SK-MEL-5 (cell line): Measurements from ENCODE around the gene SHISA7. TPM values are rescaled to one million over a fixed set of nuclear protein-coding genes. Genes with fewer than 3 reads are reported as not detected.
"Not testable (repeated sequence)": the region's sequence is repeated elsewhere in the genome, so short reads cannot be mapped to it uniquely, and the experiment has no call there.

Experiments used
- DNase-seq: peaks from one replicate; pipeline ENCODE4 v3.0.0-alpha.2; 2016; ENCODE audit warnings: low read depth, low spot score
- in situ Hi-C: cut with HindIII; loops from 2 replicates; pipeline ENCODE4 v1.10.0; 2016; ENCODE audit warnings: low sequenced_read_pairs, high pct_unique_total_duplicates, low pct_unique_long_range_greater_than_20kb
- total RNA-seq: library from RNA; depleted of rRNA; stranded (reverse); fragments of >200 nt; shearing (Covaris generic); gene quantifications from 2 replicates; pipeline ENCODE4 v1.2.3, GENCODE V29; 2014

SHISA7 gene
- total RNA-seq, 1 experiment from 2014 or later: not detected

DNA sequence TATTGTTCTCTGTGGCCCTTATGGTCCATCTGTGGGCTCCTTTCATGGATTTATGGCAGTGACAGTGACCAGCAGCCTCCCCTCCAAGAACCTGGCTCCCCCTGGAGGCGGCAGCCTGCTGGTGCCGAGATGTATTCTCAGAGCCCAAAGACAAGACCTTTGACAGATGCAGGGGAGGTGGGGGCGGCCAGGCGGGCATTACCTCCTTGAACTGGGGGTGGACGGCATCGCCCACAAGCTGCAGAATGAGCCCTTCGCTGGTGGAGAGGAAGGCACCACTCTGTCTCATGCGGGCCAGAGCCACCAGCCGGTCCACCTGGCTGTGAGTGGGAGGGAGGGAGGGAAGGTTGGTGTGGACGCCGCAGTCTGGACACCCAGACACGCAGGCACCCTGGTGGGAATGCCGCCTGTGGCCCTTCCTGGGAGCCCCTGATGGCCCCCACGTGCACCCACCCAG, 11.7 kb upstream of the SHISA7 start:
- peak; percentile 72 for DNase-seq
- in situ Hi-C loops: no loop called here

DNA sequence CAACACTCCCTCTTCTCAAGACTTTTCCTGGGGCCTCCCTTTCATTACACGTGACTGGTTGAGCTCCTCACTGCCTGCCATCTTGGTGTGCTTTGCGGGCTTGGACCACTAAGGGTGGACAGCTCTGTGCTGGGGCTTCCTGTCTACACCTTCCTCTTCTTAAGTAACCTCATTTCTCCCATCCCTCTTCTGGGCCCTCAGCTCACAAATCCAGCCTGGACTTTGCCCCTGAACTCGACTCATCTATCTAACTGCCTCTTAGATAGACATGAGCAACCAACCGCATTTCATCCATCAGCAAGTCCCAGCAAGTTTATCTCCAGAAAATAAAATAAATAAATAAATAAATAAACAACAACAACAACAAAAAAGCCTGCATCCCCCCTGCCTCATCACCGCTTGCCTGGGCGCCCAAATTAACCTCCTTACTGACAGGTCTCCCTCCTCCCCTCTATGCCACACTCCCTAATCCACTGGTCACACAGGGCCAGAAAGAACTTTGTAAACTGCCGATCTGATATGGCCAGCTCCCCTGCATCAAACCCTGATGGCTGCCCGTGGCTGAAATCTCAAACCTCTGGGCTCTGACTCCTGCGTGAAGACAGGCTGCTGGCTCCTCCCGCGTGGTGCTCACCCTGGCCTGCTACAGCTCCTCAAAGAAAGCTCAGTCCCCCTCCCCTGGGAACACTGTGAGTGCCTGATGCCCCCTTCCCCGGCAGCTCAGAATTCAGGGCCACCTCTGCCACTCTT, 10.6 kb upstream of the SHISA7 start:
- no peak for DNase-seq
- in situ Hi-C loops: no loop called here

GRCh38 chr19:55452749-55453346, 9.7 kb upstream of the SHISA7 start:
- in situ Hi-C loops: no loop called here
- peak; percentile 69 for DNase-seq

DNA sequence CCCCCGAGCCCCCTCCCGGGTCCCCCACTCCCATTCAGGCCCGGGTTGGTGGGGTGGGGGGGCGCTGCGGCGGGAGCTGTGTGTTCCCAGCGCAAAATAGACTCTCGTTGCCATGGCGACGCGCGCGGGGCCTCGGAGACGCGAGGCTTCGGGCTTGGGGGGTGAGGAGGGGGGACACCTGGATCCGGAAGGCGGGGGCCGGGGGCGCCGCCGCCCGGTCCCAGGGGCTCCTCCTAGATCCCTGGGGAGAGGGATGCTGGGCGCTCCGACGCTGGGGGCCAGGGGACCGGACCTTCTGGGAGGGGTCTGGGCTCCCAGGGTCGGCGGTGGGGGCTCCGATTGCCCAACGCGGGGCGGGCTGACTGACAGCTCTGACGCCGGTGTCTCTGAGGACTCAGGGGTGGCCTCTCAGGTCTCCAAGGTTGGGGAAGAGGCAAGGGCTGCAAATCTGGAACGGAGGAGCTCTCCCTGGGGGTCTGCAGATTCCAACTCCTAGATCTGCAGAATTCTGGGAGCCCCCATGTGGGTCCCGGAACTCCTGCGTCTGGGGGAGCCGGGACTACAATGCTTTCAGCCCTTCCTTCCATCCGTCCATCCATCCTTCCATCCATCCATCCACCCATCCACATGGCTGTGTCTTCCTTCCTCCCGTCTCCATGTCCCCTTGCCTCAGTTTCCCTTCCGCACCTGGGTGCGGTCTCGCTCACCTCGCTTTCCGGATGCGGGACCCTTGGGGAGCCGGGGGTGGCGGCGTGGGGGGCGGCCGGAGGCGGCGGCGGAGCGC, 9.1 kb upstream of the SHISA7 start:
- in situ Hi-C loops: no loop called here

DNA sequence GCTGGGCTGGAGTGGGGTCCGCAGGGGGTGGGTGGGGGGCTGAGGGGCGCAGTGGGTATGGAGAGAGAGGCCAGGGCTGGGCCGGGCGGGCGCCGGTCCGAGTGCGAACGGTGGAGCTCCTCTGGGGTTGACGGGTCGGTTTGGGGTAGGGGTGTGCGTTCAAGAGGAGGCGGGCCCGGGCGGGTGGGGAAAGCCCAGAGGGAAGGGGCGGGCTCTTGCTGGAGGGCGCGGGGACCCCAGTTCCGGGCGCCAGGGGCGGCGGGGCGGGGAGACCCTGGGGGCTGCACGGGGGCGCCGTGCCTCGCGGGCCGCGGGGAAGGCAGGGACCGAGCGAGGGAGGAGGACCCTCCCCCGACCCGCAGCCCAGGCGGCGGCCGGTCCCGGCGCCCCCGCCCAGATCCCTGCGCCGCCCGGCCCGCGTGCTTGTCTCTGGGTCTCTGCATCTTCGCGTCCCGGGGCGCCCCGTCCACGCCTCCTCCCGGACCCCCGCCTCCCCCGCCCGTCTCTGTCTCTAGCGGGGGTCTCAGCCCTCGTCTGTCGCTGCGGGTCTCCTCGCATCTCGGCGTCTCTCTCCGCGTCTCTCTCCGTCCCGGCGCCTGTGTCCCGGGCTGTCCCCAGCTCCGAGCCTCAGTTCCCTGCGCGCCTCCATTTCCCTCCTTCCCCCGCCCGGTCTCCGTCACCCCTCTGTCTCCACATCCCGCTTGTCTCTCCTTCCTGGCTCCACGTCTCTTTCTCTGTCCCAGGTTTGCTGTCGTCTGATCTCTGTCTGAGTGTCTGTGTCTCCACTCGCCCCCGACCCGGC, 8.3 kb upstream of the SHISA7 start:
- in situ Hi-C loops: no loop called here
- no peak for DNase-seq

More for the DNA sequence above, 9.1 kb upstream of the SHISA7 start:
- DNase-seq: no peak

DNA sequence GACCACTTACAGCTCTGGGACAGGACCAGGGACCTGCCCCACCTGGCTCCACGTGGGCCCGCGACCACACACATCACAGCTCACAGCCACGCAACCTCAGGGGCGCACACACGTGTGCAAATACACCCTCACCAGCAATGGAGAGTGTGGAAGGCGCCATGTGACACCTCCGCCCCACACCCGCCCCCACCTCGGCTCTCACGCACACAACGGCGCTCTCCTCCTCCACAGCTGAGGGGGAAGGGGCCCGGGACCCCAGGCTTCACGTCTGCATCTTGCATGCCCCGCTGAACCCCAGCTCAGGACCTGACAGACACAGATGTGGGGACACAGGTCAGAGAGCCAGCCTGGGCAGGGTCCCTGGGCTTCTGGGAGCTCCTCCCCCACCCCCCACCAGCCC, 6.4 kb upstream of the SHISA7 start:
- in situ Hi-C loops: no loop called here
- no peak for DNase-seq

DNA sequence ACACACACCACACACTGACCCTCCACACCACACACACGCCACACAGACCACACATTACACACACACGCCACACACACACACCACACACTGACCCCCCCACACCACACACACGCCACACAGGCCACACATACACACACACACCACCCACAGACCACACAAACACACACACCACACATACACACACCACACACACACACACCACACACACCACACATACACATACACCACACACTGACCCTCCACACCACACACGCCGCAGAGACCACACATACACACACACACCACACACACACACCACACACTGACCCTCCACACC, 5.0 kb upstream of the SHISA7 start:
- in situ Hi-C loops, DNase-seq: not testable (repeated sequence)

DNA sequence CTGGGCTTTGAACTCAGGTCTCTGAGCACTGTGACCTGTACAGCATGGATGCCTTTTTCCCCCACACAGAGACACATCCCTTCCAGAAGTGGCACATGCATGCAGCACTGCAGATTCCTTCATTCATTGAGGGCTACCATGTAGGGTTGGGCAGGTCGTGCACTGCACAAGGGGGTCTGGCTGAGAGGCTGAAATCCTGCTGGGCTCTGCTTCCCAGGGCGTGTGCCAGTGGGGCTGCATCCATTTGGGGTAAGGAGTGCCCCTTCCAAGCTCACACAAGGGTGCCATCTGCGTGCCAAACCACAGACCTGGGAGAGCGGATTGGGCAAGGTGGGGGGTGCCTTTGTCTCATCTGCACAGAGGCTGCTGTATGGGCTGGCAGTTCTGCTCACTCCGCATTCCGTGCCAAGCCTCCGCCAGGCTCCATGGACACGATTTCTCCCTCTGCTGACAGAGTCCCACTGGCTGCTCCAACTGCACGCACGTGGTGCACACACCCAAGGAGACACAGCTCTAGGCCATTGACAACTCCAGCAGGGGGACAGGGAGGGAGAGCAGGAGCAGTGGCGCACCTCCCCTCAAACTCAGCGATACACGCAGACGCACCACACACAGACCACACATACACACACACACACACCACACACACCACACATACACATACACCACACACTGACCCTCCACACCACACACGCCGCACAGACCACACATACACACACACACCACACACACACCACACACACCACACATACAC, 4.5 kb upstream of the SHISA7 start:
- in situ Hi-C loops: no loop called here
- DNase-seq: peak; percentile 70

DNA sequence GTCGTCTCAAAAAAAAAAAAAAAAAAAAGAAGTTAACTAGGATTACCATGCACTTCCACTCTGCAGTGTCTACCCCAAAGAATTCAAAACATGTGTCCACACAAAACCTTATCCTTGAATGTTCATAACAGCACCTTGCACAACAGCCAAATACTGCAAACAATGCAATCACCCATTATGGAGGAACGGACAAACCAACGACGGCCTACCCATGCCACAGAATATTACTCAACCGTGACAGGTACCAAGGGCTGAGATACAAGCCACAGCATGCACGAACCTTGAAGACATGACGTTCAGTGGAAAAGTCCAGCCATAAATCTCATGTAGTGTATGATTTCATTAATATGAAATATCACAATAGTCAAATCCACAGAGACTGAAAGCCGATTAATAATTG, 3.0 kb upstream of the SHISA7 start:
- in situ Hi-C loops: no loop called here
- DNase-seq: no peak

- no peak for DNase-seq
- in situ Hi-C loops: no loop called here
Observed at GRCh38 chr19:55444646-55445045, 1.5 kb upstream of the SHISA7 start.

DNA sequence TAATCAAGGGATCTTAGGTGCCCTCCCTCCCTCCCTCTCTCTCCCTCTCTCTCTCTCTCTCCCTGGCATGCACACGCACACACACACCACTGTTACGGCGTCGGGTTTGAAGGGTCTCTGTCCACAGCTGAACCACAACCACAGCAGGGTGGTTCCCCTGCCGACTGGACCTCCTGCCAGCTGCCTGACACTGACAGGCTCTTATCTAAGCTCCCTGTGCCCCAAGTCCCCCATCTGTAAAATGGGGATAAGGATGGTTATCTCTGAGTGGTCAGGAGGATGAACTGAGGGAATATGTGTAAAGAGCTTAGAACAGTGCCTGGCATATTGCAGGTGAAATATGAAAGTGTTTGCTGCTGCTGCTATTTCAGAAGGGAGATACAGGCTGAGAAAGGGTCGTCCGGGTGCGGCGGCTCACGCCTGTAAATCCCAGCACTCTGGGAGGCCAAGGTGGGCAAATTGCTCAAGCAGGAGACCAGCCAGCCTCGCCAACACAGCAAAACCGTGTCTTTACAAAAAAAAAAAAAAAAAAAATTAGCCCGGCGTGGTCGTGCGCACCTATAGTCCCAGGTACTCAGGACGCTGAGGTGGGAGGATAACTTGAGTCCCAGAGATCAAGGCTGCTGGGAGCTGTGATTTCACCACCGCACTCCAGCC, 852 bp upstream of the SHISA7 start:
- in situ Hi-C loops: no loop called here
- no peak for DNase-seq

GRCh38 chr19:55442372-55442961, 633 bp downstream of the SHISA7 start:
- DNase-seq: no peak
- in situ Hi-C loops: no loop called here

DNA sequence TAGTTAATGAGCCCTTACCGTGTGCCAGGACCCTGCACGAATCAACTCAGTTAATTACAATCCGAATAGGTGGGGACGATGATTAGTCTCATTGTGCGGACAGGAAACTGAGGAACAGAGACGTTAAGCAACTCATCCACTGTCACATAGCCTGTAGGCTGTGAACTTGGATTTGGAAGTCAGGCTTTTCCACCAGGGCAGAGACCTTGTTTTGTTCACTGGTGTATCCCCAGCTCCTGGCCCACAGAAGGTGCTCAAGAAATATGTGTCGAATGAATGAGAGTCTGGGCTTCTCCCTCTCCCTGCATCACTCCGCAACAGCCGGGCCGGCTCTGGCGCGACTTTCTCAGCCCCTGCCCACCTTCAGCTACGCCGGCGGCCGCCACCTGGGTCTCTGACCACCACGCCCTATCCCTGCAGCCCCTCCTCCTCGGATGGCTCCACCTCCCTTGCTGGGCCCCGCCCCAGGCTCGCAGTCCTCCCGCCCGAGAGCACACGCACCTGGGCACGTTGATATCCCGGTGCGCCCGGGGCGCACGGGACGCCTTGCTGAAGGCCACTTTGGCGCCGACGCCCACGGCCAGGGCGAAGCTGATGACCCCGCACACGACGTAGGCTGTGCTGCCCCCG, 1.3 kb downstream of the SHISA7 start:
- no peak for DNase-seq
- in situ Hi-C loops: no loop called here

DNA sequence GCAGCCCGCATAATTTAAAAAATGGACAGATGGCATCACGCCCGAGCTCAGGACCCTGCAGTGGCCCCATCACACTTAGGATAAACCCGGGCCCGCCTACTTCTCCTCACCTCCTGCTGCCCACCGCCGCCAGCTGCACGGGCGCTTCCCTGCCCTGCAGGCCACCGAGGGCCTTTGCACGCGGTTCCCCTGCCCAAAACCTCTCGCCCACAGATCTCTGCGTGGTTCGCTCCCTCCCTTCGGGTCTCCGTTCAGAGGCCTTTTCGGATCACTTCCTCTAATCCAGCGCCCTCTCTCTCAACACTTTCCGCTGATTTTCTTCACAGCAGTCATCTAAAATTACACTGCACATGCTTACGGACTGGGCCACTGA, 1.8 kb downstream of the SHISA7 start:
- DNase-seq: no peak
- in situ Hi-C loops: no loop called here

DNA sequence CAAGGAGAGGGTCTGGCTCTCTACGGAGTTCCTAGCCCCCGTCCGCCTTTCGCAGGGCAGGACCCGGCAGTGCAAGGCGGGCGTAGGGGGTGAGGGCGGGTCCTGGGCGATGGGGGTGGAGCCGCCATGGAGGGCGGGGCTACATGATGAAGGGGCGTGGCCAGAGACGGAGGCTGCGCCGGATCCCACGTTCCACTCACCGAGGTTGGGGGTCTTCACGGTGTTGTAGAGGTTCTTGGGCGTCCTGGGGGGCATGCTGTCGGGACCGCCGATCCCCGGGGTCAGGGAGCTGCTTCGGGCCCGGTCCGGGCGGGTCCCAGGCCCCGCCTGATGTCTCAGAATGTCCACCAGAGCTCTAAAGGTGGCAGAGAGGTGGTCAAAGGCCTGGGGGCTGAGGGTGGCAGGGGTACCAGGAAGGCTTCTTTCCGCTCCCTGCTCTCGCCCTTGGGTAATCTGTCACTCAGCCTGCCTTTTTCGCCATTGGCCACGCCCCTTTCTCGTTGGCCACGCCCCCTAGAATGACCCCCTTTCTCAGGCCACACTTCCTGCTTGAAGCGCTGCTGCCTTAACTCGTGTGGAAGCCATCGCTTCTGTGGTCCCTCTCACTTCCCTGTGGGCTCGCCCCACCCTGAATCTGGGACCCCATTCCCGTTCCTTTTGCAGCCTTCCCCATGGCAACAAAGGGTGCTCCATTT, 2.5 kb downstream of the SHISA7 start:
- DNase-seq: peak; percentile 30
- in situ Hi-C loops: no loop called here

DNA sequence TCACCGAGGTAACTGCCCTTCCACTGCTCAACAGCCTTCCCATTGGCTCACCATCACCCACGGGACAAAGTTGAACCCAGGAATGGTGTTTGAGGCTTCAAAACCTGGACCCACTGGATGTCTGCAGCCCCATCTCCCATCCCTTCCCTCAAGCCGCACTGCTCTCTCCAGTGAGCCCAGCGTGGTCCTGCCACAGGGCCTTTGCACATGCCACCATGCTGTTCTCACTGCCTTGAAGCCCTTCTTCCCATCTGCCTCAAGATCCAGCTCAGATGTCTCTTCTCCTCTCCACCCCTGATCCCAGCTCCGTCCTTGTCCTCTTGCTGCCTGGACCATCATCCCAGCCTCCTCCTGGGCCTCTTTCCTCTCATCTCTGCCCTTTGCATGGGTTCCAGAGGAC, 4.0 kb downstream of the SHISA7 start:
- DNase-seq: no peak
- in situ Hi-C loops: no loop called here
